GM12875 (cell line): ENCODE results near the gene ZNF91.

Experiments
- H3K4me3 ChIP-seq: one replicate; pipeline ENCODE4 v1.5.1; 2011; ENCODE audit warnings: low read depth, low read length, control low read depth
- TF ChIP-seq, protein P1 (sequence below): IDR thresholded peaks from 2 replicates; pipeline ENCODE4 v1.5.1; 2011; ENCODE audit warnings: low read depth, mild to moderate bottlenecking, control low read depth, inconsistent platforms, low read length, moderate library complexity, borderline replicate concordance; ENCODE audit not compliant: insufficient read depth

Gene ZNF91

DNA sequence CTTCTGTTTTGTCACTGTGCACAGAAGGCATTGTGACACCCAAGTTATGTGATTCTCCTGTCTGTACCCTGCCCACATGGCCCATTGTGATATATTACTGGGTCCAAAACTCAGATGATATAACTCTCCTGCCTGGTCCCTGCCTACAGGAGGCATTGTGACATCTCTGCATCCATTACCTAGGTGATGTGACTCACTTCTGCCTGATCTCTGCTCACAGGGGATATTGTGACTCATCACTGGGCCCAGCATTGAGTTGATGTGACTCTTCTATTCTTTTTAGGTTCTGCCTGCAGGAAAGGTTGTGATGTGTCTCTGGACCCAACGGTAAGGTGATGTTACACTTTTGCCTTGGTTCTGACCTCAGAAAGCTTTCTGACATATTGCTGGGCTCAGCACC is 77.1 kb downstream of the ZNF91 start:
- TF ChIP-seq, protein P1, sequence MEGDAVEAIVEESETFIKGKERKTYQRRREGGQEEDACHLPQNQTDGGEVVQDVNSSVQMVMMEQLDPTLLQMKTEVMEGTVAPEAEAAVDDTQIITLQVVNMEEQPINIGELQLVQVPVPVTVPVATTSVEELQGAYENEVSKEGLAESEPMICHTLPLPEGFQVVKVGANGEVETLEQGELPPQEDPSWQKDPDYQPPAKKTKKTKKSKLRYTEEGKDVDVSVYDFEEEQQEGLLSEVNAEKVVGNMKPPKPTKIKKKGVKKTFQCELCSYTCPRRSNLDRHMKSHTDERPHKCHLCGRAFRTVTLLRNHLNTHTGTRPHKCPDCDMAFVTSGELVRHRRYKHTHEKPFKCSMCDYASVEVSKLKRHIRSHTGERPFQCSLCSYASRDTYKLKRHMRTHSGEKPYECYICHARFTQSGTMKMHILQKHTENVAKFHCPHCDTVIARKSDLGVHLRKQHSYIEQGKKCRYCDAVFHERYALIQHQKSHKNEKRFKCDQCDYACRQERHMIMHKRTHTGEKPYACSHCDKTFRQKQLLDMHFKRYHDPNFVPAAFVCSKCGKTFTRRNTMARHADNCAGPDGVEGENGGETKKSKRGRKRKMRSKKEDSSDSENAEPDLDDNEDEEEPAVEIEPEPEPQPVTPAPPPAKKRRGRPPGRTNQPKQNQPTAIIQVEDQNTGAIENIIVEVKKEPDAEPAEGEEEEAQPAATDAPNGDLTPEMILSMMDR = no peak
- H3K4me3 ChIP-seq = no peak overlapping the region

DNA sequence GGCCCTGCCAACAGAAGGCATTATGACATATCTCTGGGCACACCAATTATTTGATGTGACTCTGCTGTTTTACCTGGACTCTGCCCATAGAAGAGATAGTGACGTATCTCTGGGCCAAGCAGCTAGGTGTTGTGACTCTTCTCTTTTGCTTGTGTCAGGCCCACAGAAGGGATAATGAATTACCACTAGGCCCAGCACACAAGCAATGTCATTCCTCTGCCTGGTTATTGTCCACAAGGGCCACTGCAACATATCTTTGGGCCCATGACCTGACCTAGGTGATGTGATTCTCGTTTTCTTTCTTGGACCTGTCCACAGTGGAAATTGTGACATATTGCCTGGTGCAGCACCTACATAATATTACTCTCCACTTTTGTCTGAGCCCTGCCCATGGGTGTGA is 80.0 kb downstream of the ZNF91 start:
- TF ChIP-seq, protein P1 = no peak
- H3K4me3 ChIP-seq = no peak overlapping the region

DNA sequence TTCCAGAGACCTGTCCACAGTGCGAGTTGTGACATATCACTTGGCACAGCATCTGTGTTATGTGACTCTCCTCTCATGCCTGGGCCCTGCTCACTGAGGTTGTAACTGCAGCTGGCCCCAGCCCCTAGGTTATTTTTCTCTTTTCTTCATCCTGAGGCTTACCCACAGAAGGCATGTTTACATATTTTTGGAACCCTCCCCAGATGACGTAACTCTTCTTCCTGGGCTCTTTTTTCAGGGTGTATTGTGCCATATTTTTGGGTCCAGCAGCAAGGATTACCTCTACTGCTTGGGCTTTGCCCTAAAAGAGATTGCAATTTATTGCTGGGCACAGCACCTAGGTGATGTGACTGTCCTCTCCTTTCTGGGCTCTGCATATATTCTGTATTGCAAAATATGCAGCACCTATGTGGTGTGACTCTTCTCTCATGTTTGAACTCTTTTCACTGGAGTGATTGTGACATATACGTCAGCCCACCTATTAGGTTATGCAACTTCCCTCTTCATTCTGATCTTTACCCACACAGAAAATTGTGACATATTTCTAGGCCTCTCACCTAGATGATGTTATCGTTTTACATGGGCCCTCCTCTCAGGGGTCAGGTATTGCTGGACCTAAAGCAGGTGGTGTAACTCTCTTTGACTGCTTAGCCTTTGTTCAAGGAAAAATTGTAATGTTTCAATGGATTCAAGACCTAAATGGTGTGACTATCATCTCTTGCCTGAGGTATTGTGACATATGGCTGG is 80.6 kb downstream of the ZNF91 start:
- H3K4me3 ChIP-seq = no peak overlapping the region
- TF ChIP-seq, protein P1 = no peak

DNA sequence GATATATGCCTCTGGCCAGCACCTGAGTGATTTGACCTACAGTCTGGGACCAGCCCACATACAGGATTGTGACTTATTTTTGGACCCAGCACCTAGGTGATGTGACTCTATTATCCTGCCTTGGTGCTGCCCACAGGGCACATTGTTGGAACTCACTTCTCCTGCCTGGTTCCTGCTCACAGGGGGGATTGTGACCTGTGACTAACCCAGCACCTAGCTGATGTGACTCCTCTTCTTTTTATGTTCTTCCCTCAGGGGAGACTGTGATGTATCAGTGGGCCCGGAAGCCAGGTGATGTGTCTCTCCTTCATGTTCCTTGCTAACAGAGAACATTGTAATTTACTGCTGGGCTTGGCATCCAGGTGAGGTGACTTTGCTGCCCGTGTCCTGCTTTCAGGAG is 82.1 kb downstream of the ZNF91 start:
- TF ChIP-seq, protein P1 = no peak
- H3K4me3 ChIP-seq = no peak overlapping the region

DNA sequence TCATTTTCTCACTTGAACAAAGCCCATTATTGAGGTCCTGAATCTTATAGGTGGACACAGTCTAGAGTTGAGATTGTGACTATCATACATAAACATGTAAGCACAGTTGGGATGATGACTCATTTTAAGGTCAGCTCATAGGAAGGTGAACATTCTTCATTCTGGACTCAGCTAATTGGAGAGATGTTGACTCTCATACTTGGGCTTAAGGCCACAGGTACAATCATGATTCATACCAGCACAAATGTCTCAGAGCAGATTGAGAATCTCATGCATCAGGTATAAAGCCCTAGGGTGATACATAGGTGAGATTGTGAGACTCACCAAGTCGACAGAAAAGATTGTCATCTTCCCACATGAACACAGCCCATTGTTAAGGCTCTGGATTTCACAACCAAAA is 82.8 kb downstream of the ZNF91 start:
- TF ChIP-seq, protein P1 = no peak
- no peak overlapping the region for H3K4me3 ChIP-seq

- TF ChIP-seq, protein P1 = no peak
- H3K4me3 ChIP-seq = no peak overlapping the region
These were observed 83.7 kb downstream of the ZNF91 start for GRCh38 chr19:23311551-23311950.

- TF ChIP-seq, protein P1 = no peak
- no peak overlapping the region for H3K4me3 ChIP-seq
These were observed 84.5 kb downstream of the ZNF91 start for GRCh38 chr19:23310729-23311211.
